Activated CD8-positive, alpha-beta memory T cell treated with anti-CD3 and anti-CD28 coated beads, Interleukin-2, amount 50 U/mL, for 1 hour (primary cell): ENCODE measurements around the gene MICAL3.
"Not testable (repeated sequence)": the region's sequence is repeated elsewhere in the genome, so short reads cannot be mapped to it uniquely, and the experiment has no call there.

Experiments used
- DNase-seq: peaks from one replicate; pipeline ENCODE4 v3.0.0-alpha.2; 2020; ENCODE audit errors: extremely low read depth

MICAL3 gene

DNA sequence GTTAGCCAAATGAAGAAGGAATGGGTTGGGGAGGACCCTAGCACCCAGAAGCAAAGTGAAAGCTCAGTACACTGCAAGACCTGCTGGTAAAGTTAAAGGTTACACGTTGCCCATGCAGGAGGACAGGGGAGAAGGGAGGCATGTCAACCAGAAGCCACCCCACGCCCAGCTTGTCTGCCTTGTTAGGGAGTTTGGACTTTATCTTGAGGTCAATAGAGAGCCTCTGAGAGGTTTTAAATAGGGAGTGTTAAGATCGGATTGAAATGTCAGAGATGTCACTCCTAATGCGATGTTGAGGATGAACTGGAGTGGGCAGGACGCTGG, 34.7 kb upstream of the MICAL3 start:
- no peak for DNase-seq

DNA sequence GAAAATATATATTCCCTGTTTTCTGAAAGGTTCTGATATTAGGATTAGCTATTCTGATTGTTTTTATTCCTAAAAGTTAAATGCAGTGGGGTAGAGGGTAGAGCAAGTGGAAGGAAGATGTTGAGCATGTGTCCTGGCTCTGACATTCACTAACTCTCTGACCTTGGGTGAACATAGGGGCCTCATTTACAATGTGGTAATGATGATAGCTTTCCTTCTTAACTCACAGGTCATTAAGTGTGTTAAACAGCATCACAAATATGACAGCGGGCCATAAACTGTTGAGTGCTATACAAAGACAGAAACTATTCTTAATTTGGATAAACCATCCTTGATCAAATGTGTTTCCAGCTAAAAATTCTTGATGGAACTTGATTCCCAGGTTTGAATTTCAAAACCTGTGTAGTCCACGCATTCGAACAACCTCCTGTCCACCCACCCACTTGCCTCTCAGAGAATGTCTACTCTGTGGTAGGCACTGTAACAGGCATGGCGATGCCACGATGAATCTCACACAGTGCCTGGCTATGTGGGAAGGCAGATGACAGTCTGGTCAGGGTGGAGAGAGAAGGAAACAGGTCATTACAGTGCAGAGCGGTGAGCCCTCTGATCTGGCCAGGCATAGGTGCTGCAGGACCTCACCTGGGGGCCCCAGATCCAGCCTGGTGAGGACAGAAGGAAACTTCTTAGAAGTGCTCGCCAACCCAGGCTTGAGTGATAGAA, 34.2 kb upstream of the MICAL3 start:
- DNase-seq = no peak

DNA sequence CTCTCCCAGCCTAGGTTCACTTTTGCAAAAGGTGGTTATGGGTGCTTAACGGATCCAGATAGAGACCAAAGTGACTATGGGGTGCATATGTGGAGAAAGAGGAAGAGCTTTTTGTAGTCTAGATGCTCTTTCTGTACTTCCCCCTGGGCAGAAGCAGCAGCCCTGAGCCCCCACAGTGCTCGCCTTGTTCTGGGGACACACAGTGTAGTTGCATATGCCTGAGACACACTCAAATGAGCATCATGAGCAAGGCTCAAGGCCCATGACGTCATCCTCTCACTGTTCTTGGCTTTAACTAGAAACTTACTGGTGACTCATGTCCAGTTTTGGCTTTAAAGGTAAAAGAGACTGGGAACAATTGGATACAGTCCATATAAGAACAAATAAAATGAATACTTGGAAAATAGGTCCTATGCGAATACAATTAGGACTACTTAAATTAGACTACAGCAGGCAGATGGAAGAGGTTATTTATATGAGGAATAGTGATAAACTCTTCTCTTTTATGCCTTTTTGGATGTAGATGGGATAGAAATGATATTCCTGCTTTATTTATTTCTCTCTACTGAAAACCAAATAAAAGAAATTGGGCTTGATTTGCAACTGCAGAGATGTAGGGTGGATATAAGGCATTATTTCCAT, 33.3 kb upstream of the MICAL3 start:
- no peak for DNase-seq

DNA sequence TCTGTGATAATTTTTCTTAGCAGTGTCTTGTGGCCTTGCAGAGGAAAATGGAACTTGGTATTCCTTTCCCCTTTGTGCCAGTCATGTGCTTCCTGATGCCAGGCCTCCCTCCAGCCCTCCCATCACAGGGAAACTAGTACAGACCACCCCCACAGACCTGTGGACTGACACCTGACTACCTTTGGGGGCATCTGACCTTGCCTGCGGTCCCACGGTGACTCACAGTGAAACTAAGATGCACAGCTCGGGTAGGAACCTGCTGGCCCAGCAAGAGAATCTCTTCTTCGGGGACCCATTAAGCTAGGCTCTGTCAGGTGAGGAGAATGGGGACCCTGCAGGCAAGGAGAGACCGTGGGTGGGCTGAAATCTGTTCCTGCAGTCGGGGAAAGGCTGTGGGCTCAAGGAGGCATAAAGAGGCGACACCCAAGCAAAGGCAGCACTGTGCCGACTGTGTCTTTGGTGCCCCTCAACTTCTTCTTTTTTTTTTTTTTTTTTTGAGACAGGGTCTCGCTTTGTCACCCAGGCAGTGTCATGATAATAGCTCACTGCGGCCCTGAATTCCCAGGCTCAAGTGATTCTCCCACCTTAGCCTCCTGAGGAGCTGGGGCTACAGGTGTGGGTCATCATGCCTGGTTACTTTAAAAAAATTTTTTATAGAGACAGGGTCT, 32.6 kb upstream of the MICAL3 start:
- DNase-seq = no peak

DNA sequence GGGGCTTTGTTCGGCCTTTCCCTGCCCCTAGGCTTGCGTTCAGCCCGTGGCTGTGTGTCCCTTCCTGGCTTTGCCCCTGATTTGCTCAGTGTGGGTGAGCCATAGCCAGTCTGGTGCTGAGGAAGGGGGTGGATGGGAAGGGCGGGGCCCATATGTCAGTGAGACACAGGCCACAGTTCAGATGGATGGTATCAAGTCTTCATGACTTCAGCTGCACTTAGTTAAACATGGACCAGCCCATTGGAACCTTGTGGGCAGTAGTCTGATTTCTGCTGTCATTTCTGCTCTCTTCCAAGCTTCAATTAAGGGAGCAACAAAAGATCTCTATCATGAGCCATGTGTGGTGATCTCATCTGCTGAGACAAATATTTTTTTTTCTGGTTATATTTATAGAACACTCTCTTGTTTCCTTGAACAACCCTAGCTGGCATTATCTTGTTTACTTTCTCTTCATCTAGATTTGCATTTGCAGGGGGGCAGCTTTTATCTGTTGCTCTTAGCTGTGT, 31.9 kb upstream of the MICAL3 start:
- DNase-seq = no peak

DNA sequence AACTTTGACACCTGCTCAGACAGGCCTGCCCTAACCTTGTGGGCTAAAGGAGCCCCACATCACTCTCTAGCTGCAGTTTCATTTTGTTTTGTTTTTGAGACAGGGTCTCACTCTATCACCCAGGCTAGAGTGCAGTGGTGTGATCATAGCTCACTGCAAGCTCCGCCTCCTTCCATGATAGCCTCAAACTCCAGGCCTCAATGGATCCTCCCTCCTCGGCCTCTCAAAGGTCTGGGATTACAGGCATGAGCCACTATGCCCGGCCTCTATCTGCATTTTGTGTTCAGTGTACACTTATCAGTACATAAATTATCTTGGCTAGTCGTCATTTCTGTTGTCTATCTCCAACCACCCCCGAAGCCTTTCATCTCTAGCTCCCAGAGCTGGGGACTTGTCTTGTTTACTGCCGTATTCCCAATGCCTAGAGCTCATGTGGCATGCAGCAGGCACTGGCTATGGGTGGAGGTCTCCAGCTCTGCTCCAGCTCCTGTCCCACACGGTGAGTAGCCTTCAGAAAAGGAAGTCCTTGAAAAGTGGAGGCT, 31.3 kb upstream of the MICAL3 start:
- DNase-seq = no peak

DNA sequence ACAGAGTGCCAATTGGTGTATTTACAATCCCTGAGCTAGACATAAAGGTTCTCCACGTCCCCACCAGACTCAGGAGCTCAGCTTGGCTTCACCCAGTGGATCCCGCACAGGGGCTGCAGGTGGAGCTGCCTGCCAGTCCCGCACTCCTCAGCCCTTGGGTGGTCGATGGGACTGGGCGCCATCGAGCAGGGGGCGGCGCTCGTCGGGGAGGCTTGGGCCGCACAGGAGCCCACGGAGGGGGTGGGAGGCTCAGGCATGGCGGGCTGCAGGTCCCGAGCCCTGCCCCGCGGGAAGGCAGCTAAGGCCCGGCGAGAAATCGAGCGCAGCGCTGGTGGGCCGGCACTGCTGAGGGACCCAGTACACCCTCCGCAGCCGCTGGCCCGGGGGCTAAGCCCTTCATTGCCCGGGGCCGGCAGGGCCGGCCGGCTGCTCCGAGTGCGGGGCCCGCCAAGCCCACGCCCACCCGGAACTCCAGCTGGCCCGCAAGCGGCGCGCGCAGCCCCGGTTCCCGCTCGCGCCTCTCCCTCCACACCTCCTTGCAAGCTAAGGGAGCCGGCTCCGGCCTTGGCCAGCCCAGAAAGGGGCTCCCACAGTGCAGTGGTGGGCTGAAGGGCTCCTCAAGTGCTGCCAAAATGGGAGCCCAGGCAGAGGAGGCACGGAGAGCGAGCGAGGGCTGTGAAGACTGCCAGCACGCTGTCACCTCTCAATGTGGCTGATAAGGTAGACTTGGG, 29.0 kb upstream of the MICAL3 start:
- DNase-seq = not testable (repeated sequence)

DNA sequence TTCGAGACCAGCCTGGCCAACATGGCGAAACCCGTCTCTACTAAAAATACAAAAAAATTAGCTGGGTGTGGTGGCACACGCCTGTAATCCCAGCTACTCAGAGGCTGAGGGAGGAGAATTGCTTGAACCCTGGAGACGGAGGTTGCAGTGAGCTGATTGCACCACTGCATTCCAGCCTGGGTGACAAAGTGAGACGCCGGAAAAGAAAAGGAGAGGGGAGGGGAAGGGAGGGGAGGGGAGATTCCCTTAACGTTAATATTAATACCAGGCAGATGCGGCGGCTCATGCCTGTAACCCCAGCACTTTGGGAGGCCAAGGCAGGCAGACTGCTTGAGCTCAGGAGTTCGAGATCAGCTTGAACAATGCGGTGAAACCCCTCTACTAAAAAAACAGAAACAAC, 26.8 kb upstream of the MICAL3 start:
- not testable (repeated sequence) for DNase-seq

DNA sequence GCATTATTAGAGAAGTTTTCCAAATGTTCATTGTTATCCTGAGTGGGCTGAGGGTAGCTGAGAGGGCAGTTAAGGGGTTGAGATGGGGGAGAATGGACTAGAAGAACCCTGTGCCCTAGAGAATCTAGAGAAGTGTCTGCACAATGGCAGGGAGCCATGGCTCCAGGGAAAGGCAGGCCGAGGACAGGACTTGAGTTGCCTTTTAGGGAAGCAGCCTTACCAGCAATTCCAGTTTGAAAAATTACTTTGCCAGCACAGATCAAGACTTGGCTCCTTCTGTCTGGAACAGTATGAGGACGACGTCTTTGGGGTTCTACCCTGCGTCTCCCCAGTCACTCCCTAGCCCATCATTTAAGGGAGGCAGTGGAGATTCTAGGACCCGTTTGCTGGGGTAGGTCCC, 25.7 kb upstream of the MICAL3 start:
- DNase-seq = no peak

DNA sequence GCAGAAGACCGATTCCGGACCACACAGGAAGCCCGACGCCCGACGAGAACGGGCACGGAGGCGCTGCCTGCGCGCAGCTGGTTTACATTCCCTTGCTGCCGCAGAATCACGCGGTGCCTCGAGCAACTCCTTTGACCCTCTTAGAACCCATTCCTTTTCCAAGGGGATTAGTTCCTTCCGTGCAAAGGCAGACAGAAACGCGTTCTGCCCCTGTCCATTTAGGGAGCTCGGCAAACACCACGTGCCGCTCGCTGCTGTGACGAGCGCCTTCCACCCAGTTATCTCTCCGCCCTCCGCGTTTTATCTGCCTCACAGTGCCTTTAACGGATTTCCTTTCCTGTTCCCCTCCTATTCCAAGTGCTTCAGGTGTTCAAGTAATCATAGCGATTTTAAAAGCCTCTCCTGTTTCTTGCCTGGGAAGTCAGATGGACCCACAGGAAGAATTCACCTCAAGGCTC, 24.1 kb upstream of the MICAL3 start:
- no peak for DNase-seq

DNA sequence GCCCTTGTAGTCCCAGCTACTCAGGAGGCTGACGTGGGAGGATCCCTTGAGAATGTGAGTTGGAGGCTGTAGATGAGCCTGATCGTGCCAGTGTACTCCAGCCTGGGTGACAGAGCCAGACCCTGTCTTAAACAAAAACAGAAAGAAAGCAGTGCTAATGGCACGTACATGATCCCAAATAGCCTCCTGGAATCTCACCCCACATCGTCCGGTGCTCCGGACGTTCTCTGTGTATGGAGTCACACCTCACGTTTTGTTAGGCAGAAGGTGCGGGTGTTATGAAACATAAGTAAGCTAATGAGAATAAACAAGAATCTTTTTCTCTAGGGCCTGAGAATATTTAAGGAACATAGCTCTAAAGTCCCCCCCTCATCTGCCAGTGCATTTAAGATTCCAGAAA, 23.7 kb upstream of the MICAL3 start:
- no peak for DNase-seq

DNA sequence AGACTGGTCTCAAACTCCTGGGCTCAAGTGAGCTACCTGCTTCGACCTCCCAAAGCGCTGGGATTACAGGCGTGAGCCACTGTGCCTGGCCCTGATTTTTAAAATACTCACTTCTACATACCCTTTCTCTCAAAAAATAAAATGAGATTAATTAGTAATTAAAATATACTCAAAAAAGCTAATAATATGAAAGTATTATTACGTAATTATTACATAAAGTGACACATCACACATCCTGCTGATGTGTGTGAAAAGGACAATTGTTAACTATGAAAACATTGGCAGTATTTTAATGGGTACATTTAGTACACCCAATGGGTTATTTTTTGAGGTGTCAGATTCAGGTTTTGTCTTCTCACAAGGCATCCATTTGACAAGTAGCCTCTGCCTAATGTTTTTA, 21.4 kb upstream of the MICAL3 start:
- DNase-seq = no peak

DNA sequence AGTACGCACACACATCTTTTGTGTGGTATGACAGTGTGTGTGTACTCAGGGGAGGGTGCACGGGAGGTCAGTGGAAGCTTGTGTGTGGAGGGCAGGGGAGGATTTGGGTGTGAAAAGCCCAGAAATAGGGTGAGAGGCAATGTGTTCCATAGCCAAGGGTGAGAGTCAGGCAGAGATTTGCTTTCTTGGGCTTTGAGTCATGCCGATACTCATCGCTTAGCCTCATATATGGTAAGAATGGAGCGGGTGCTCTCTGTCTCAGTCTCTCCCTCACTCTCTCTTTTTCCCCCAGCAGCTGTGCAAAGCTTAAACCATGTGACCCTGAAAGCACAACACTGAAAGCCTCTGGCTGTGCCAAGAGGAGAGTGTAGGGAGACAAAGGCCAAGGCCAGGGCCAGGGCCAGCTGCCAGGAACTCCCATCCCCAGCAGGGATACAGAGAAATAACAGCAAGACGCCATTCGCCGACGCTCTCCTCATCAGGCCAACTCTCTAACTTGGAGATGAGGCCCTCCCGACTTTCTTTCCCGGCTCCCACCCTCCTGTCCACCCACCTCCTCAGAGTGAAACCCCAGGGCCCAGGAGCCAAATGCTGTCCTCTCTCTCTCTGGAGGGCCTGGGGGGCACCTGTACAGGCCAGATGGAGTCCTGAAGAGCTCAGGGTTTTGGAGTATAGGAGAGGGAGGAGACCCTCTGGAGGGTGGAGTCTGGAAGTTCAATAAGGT, 20.3 kb upstream of the MICAL3 start:
- no peak for DNase-seq

DNA sequence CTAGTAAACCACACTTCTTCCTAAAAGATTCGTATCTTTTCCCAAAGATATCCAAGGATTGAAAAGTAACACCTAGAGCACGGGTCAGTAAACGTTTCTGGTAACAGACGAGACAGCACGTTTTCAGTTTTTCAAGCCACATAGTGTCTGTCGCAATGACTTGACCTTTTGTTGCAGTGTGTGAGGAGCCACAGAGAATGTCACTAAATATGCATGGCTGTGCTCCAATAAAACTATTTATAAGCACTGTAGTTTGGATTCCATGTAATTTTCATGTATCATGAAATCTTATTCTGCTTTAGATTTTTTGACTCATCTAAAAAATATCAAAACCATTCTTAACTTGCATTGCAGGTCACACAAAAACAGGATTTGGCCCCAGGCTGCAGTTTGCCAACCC, 18.3 kb upstream of the MICAL3 start:
- DNase-seq = no peak

DNA sequence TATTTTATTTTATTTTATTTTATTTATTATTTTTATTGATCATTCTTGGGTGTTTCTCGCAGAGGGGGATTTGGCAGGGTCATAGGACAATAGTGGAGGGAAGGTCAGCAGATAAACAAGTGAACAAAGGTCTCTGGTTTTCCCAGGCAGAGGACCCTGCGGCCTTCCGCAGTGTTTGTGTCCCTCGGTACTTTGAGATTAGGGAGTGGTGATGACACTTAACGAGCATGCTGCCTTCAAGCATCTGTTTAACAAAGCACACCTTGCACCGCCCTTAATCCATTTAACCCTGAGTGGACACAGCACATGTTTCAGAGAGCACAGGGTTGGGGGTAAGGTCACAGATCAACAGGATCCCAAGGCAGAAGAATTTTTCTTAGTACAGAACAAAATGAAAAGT, 16.5 kb upstream of the MICAL3 start:
- DNase-seq = not testable (repeated sequence)

DNA sequence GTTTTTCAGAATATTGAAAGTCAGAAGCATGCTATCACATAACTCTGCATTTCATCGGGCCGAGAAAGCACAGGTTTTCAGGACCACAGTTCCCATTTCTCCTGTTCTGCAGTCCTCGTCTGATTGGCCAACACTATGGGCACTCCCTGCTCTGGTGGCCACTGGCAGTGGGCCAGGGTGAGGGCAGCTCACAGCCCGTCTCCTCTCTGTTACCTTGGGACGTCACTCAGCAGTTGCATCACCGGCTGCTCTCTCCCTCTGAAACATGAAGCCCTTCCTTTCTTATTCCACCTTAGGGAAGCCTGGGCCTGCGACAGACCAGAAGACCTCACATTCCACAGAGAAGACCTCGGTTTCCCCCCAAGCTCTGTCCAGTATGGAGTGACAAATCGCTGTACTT, 11.4 kb upstream of the MICAL3 start:
- no peak for DNase-seq

DNA sequence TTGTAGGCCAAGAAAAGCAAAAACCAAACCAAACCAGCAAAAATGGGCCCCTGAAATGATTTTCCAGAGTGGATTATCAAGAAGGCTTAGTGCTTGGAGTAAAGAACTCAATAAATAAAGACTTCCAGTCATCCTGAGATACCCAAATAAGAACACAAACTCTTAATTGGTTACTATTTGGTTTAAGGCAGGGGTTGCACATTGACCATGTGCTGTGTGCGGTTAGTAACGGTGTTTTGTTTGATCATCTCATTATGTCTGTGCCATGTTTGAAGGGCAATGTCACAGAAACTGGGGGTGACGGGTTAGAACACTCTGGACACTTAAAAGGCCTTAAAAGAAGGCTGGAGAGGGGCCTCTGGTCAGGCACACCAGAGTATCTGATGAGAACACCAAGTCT, 9.7 kb upstream of the MICAL3 start:
- no peak for DNase-seq

DNA sequence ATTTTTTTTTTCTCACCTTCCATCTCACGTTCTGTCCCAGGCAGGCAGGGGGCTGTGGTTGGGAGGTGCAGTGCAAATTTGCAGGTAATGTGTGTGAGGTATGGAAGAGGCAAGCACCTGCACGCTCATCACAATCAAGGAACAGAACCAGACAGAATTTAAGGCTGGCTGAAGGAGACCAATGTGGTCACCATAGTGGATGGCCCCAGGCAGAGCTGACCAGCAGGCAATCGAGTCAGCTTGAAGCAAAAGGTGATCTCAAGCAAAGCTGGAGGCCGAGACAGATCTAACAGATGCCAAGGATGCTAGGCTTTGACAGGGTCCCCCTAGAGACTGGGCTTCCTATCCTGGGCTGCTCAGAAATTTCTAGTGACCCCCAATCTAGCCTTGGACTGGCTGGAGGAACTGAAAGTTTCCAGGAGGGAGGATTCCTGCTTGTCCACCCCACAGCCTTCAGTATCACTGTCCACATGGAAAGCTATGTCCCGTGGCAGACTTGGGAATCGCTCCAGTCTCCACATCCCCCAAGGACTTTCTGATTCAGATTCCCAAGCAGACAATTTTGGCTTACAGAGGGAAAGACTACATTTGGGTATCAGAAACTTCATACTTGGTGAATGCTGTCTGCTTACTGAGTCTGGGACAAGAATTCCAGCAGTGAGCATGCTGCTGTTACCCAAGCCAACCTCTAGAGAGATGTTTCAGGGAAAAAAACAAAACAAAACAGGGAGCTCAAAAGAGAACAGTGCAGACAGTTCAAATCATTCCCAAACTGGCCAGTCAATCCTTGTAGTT, 9.0 kb upstream of the MICAL3 start:
- DNase-seq = no peak

DNA sequence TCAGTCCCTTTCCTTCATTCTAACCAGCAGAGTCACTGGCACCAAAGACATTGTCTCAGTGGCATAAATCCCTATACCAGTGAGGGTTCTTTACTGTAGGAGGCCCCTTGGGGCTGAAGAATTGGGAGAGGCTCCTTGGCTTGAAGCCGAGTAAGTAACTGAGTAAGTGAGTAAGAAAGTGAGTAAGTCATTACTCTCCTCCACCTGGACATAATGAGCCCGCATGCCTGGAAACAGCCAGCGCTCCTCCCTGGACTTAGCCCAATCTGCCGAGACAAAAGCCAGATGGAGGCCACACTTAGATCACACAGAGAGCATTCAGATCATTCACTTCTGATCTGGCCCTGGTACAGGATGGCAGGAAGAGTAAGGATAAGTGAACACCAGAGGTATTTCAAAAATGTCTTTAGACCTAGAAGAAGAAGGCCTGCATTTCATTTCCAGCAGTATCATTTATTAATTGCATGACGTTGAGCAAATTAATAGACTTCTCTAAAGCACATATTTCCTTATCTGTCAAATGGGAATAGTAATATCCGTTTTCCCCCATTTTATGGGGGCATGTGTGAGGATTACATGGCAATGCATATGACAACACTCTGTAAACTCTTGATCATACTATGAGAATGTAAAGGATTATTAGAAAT, 8.2 kb upstream of the MICAL3 start:
- no peak for DNase-seq
